Measurements from ENCODE around the gene IL22RA1.

IL22RA1 gene

DNA sequence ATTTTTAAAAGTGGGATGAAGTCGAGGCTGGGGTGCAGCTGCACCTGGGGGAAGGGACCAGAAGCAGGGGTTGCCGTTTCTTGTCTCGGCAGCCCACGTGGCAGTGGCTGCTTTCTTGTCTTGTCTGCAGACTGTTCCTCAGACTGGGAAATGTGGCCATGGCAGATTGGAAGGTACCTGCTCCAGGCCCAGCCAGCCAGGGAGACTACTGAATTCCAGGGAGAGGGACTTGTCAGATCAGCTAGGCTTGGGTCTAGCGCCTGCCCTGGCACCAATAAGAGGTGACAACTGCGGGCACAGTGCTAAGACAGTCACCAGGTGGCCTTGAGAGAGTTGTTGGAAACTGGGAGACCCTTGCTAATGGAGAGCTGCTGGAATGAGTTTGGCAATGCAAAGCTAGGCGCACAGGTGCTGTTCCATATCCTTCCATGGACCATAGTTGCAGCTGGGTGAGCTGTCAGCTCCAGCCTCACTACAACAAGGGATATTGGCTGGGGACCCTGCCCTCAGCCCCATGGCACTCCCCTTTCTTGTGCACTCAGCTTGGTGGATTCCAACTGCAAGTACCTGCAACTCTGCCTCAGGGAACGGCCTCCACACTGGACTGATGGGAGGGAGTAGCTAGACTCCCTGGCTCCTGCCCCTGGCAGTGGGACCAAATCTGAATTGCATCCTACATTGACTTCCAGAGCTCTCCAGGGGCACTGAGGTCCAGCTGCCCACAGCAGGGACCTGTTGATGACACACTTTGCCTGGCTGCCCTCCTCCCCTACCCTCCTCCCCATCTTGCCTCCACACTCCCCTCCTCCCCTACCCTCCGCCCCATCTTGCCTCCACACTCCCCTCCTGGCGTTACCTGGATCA, 9.9 kb upstream of the IL22RA1 start:
- no peak overlapping the region for H3K9ac ChIP-seq (ENCODE audit: low read depth in 1 of 2, low read length in 2 of 2)
- H3K36me3 ChIP-seq (ENCODE audit: control insufficient read depth in 1 of 2, insufficient read depth in 2 of 2, low read length in 2 of 2), result peaks cover 11 to 17% of the 10 kb centered on the region in 2 donors
- H3K4me3 ChIP-seq (ENCODE audit: low read depth in 1 of 2, low read length in 2 of 2), result no peak overlapping the region
- H3K27ac ChIP-seq (ENCODE audit: low read depth, low read length), result no peak overlapping the region
- peaks cover 0 to 4% of the 10 kb centered on the region in 2 donors for H3K27me3 ChIP-seq (ENCODE audit: control insufficient read depth in 1 of 2, insufficient read depth in 2 of 2, low read length in 2 of 2)
- H3K9me3 ChIP-seq (ENCODE audit: control insufficient read depth in 1 of 2, low read length in 2 of 2), result no peaks in the 10 kb centered on the region
- peaks cover 17 to 24% of the 10 kb centered on the region in 2 donors for H3K4me1 ChIP-seq (ENCODE audit: control insufficient read depth in 1 of 2, insufficient read depth in 2 of 2, low read length in 2 of 2)

DNA sequence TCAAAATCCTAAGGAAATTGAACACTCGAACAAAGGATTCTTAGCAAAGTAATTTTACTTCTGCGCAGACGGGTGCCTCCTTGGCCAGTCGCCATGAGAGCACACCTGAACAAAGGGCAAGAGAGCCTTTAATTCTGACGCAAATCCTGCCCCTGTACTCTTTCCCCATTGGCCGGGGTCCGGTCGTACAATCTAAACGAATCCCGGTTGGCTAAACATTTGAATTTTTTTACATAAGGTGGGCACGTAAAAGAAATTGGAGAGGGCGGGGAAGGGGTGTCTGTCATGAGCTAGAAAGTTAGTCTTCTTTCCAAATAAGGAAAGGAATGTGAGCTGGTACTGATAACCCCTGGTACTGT, 8.2 kb upstream of the IL22RA1 start:
- H3K27ac ChIP-seq (ENCODE audit: low read depth, low read length), result peak overlapping the region; percentile 38
- H3K4me3 ChIP-seq (ENCODE audit: low read depth in 1 of 2, low read length in 2 of 2), result peak overlapping the region; percentile 40 to 63
- H3K9me3 ChIP-seq (ENCODE audit: control insufficient read depth in 1 of 2, low read length in 2 of 2), result no peaks in the 10 kb centered on the region

DNA sequence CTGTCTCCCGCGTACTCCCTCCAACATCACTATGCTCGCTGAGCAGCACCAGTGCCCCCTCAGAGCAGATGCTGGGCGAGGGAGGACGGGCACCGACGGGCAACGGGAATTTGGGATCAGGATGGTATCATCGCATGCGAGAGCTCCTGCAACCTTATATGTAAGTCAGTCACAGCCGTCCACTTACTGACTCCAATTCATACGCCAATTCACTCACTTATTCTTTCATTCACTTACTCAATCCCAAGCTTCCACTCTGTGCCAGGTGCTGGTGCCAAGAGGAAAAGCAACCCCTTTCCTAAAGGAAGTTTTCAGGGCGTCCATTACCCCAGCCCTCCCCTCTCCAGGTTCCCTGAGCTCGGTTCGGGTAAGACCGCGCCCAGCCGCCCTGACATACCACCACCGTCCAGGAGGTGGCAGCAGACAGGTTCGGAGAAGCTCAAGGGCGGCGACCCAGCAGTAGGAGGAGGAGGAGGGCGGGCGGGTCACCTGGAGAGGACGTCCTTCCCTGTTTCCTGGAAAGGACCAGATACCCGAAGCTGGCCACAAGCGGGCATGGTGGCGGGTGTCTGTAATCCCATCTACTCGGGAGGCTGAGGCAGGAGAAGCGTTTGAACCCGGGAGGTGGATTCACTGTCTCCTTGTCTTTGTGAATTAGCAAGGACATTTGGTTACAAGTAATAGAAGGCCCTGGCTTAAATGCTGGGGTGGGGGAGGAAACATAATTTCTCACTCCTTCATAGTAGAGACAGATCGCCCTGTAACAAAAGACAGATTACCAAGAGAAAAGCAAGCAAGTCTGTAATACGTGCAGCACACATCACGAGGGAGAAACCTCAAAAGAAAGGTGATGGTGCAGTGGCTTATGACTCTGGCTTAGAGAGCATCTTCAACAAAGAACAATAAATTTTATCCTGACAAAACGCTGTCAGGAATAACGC, 7.6 kb upstream of the IL22RA1 start:
- H3K36me3 ChIP-seq (ENCODE audit: control insufficient read depth in 1 of 2, insufficient read depth in 2 of 2, low read length in 2 of 2), result no peaks in the 10 kb centered on the region
- H3K9ac ChIP-seq (ENCODE audit: low read depth in 1 of 2, low read length in 2 of 2), result peak overlapping the region; percentile 35 to 48
- no peaks in the 10 kb centered on the region for H3K9me3 ChIP-seq (ENCODE audit: control insufficient read depth in 1 of 2, low read length in 2 of 2)
- peaks cover 0 to 4% of the 10 kb centered on the region in 2 donors for H3K27me3 ChIP-seq (ENCODE audit: control insufficient read depth in 1 of 2, insufficient read depth in 2 of 2, low read length in 2 of 2)
- H3K4me1 ChIP-seq (ENCODE audit: control insufficient read depth in 1 of 2, insufficient read depth in 2 of 2, low read length in 2 of 2), result peaks cover 17 to 20% of the 10 kb centered on the region in 2 donors
- peak overlapping the region; percentile 48 to 63 for H3K4me3 ChIP-seq (ENCODE audit: low read depth in 1 of 2, low read length in 2 of 2)
- H3K27ac ChIP-seq (ENCODE audit: low read depth, low read length), result peak overlapping the region; percentile 38

More for the DNA sequence above, 8.2 kb upstream of the IL22RA1 start:
- Histone ChIP-seq H3K9ac (ENCODE audit: low read depth in 1 of 2, low read length in 2 of 2) (peak overlapping the region in 1 of 2 donors; percentile 35), H3K27me3 (ENCODE audit: control insufficient read depth in 1 of 2, insufficient read depth in 2 of 2, low read length in 2 of 2) (peaks cover 0 to 4% of the 10 kb centered on the region in 2 donors), H3K4me1 (ENCODE audit: control insufficient read depth in 1 of 2, insufficient read depth in 2 of 2, low read length in 2 of 2) (peaks cover 17 to 24% of the 10 kb centered on the region in 2 donors), H3K36me3 (ENCODE audit: control insufficient read depth in 1 of 2, insufficient read depth in 2 of 2, low read length in 2 of 2) (peaks cover 1 to 6% of the 10 kb centered on the region in 2 donors)

- H3K36me3 ChIP-seq (ENCODE audit: control insufficient read depth in 1 of 2, insufficient read depth in 2 of 2, low read length in 2 of 2), result no peaks in the 10 kb centered on the region
- H3K9me3 ChIP-seq (ENCODE audit: control insufficient read depth in 1 of 2, low read length in 2 of 2), result no peaks in the 10 kb centered on the region
- peak overlapping the region in 1 of 2 donors; percentile 35 for H3K9ac ChIP-seq (ENCODE audit: low read depth in 1 of 2, low read length in 2 of 2)
- peaks cover 0 to 4% of the 10 kb centered on the region in 2 donors for H3K27me3 ChIP-seq (ENCODE audit: control insufficient read depth in 1 of 2, insufficient read depth in 2 of 2, low read length in 2 of 2)
- peaks cover 10 to 13% of the 10 kb centered on the region in 2 donors for H3K4me1 ChIP-seq (ENCODE audit: control insufficient read depth in 1 of 2, insufficient read depth in 2 of 2, low read length in 2 of 2)
- H3K4me3 ChIP-seq (ENCODE audit: low read depth in 1 of 2, low read length in 2 of 2), result peak overlapping the region; percentile 48 to 63
- H3K27ac ChIP-seq (ENCODE audit: low read depth, low read length), result no peak overlapping the region
Observed at GRCh38 chr1:24149866-24150233, 6.9 kb upstream of the IL22RA1 start.

GRCh38 chr1:24147816-24148215, 4.9 kb upstream of the IL22RA1 start:
- no peak overlapping the region for H3K4me3 ChIP-seq (ENCODE audit: low read depth in 1 of 2, low read length in 2 of 2)
- peaks cover 17 to 25% of the 10 kb centered on the region in 2 donors for H3K4me1 ChIP-seq (ENCODE audit: control insufficient read depth in 1 of 2, insufficient read depth in 2 of 2, low read length in 2 of 2)
- H3K9ac ChIP-seq (ENCODE audit: low read depth in 1 of 2, low read length in 2 of 2), result no peak overlapping the region
- H3K36me3 ChIP-seq (ENCODE audit: control insufficient read depth in 1 of 2, insufficient read depth in 2 of 2, low read length in 2 of 2), result no peaks in the 10 kb centered on the region
- no peak overlapping the region for H3K27ac ChIP-seq (ENCODE audit: low read depth, low read length)
- no peaks in the 10 kb centered on the region for H3K9me3 ChIP-seq (ENCODE audit: control insufficient read depth in 1 of 2, low read length in 2 of 2)
- peaks cover 0 to 4% of the 10 kb centered on the region in 2 donors for H3K27me3 ChIP-seq (ENCODE audit: control insufficient read depth in 1 of 2, insufficient read depth in 2 of 2, low read length in 2 of 2)

DNA sequence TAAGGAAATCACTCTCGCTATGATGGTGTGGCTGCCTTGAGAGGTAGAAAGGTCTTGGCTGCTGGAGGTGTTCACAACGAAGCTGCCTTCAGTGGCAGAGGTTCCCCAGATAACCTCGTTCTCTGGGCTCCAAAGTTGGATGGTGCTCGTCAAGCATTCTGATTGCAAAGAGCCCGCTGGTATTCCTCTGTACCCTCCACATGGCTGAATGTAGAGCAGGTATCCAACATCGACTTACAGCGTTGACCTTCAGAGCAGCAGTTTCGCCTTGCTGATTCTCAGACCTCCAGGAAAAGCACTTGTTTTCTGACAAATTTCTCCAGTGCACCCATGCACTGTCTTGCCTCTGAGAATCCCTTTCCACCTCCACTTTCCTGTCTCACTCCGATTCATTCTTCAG, 4.3 kb upstream of the IL22RA1 start:
- H3K9me3 ChIP-seq (ENCODE audit: control insufficient read depth in 1 of 2, low read length in 2 of 2), result no peaks in the 10 kb centered on the region
- peaks cover 17 to 25% of the 10 kb centered on the region in 2 donors for H3K4me1 ChIP-seq (ENCODE audit: control insufficient read depth in 1 of 2, insufficient read depth in 2 of 2, low read length in 2 of 2)
- H3K4me3 ChIP-seq (ENCODE audit: low read depth in 1 of 2, low read length in 2 of 2), result no peak overlapping the region
- no peaks in the 10 kb centered on the region for H3K36me3 ChIP-seq (ENCODE audit: control insufficient read depth in 1 of 2, insufficient read depth in 2 of 2, low read length in 2 of 2)
- H3K9ac ChIP-seq (ENCODE audit: low read depth in 1 of 2, low read length in 2 of 2), result no peak overlapping the region
- H3K27me3 ChIP-seq (ENCODE audit: control insufficient read depth in 1 of 2, insufficient read depth in 2 of 2, low read length in 2 of 2), result no peaks in the 10 kb centered on the region
- H3K27ac ChIP-seq (ENCODE audit: low read depth, low read length), result no peak overlapping the region

DNA sequence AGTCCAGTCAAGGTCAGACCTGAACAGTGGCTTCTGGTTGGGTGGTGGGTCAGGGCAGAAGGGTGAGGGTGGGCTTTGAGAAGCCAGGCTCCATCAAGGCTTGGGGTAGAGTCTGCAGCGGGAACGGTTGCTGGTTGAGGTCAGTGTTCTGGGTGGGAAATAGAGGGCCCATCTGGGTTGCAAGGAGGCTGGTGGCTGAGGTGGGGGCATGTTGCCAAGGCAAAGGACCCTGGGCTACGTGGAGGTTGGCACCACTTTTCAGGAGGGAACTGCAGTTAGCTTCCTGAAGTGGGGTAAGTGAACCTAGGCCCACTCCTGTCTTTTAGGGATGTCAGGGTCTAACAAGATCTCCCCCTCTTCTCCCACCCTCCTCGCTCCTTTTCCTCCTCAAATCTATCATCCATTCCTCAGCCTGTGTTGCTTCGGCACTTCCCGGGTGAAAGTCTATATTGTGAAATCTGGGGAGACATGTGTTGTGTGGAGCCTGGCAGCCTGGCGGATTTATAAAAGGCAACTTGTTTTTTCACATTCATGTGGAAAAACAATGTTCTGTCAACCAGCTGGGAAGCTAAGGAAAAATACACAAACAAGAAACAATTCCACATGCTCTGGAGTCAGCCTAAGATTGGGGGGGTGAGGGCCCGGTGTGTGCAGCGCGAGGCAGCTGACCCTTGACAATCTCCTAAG, 1.5 kb downstream of the IL22RA1 start:
- Histone ChIP-seq H3K9ac (ENCODE audit: low read depth in 1 of 2, low read length in 2 of 2) (peak overlapping the region; percentile 64 to 84), H3K27me3 (ENCODE audit: control insufficient read depth in 1 of 2, insufficient read depth in 2 of 2, low read length in 2 of 2) (no peaks in the 10 kb centered on the region), H3K36me3 (ENCODE audit: control insufficient read depth in 1 of 2, insufficient read depth in 2 of 2, low read length in 2 of 2) (peaks cover 0 to 14% of the 10 kb centered on the region in 2 donors), H3K9me3 (ENCODE audit: control insufficient read depth in 1 of 2, low read length in 2 of 2) (no peaks in the 10 kb centered on the region), H3K4me1 (ENCODE audit: control insufficient read depth in 1 of 2, insufficient read depth in 2 of 2, low read length in 2 of 2) (peaks cover 20 to 25% of the 10 kb centered on the region in 2 donors), H3K27ac (ENCODE audit: low read depth, low read length) (no peak overlapping the region), H3K4me3 (ENCODE audit: low read depth in 1 of 2, low read length in 2 of 2) (peak overlapping the region; percentile 68 to 84)

DNA sequence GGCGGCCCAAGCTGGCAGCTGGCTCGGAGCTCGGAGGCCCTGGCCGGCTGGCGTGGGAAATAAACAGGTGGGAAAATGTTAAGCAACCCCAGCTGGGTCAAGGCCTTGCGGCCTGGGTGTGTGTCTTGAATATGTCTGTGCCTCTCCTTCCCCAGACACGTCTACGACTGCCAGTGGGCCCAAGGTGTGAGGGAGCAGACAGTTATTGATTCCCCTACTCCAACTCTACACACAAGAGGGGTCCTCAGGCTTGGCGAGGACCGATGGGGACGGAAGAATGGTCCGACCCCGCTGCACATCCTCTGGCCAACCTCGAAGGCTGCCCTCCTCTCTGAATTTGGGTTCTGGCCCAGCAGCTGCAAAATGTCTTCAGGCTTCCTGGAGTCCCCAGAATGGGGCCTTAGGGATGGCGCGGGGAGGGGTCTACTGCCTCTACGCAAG, 2.2 kb downstream of the IL22RA1 start:
- Histone ChIP-seq H3K4me3 (ENCODE audit: low read depth in 1 of 2, low read length in 2 of 2) (peak overlapping the region; percentile 68 to 84), H3K27ac (ENCODE audit: low read depth, low read length) (no peak overlapping the region), H3K4me1 (ENCODE audit: control insufficient read depth in 1 of 2, insufficient read depth in 2 of 2, low read length in 2 of 2) (peaks cover 20 to 25% of the 10 kb centered on the region in 2 donors), H3K9me3 (ENCODE audit: control insufficient read depth in 1 of 2, low read length in 2 of 2) (no peaks in the 10 kb centered on the region), H3K9ac (ENCODE audit: low read depth in 1 of 2, low read length in 2 of 2) (peak overlapping the region in 1 of 2 donors; percentile 58), H3K36me3 (ENCODE audit: control insufficient read depth in 1 of 2, insufficient read depth in 2 of 2, low read length in 2 of 2) (peaks cover 0 to 19% of the 10 kb centered on the region in 2 donors), H3K27me3 (ENCODE audit: control insufficient read depth in 1 of 2, insufficient read depth in 2 of 2, low read length in 2 of 2) (no peaks in the 10 kb centered on the region)

GRCh38 chr1:24139841-24140425, 3.0 kb downstream of the IL22RA1 start:
- H3K9me3 ChIP-seq (ENCODE audit: control insufficient read depth in 1 of 2, low read length in 2 of 2), result no peaks in the 10 kb centered on the region
- H3K4me1 ChIP-seq (ENCODE audit: control insufficient read depth in 1 of 2, insufficient read depth in 2 of 2, low read length in 2 of 2), result peaks cover 20 to 25% of the 10 kb centered on the region in 2 donors
- no peak overlapping the region for H3K4me3 ChIP-seq (ENCODE audit: low read depth in 1 of 2, low read length in 2 of 2)
- peaks cover 0 to 19% of the 10 kb centered on the region in 2 donors for H3K36me3 ChIP-seq (ENCODE audit: control insufficient read depth in 1 of 2, insufficient read depth in 2 of 2, low read length in 2 of 2)
- H3K27ac ChIP-seq (ENCODE audit: low read depth, low read length), result no peak overlapping the region
- no peaks in the 10 kb centered on the region for H3K27me3 ChIP-seq (ENCODE audit: control insufficient read depth in 1 of 2, insufficient read depth in 2 of 2, low read length in 2 of 2)
- no peak overlapping the region for H3K9ac ChIP-seq (ENCODE audit: low read depth in 1 of 2, low read length in 2 of 2)

All from duodenal mucosa (tissue), 2 donors.